SHP77 (cell line): ENCODE results near the gene KCNK4.

Experiments used
- DNase-seq, 2 experiments: peaks; one replicate each; lab custom pipeline; 2025; lab: John Stamatoyannopoulos, UW

Gene KCNK4

DNA sequence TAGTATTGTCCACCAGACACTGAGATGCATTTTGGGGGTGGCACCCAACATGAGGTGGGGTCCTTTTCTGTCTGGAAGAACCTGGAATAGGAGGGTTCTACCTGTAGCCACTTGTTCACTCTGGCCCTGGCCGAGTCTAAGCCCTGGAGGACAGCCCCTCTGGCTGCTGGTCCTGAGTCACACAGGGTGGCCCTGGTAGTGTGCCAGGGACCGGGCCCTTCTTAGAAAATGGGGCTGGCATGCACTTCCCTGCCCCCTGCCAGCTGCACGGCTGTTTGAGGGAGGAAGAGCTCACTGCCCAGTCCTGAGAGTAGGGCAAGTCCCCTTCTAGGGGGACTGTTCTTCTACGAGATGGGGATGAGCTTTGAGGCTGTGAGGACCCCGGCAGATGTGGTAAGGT lies 37.6 kb upstream of the KCNK4 start:
- no peak for DNase-seq

DNA sequence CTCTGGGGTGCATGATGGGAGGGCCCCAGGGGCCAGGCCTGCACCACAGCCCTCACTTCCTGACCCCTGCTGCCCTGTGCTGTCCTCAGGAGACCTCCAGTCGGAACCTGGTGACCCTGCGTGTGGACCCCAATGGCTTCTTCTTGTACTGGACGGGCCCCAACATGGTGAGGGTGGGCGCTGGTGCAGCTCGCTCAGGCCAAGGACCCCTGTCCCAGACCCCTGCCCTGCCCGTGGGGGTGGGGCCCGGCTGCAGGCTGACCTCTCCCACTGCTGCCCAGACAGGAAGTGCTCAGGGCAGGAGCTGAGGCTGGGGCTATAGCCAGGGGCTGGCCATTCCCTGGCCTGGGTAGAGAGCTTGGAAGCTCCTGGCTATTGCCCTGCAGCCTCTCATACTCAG lies 36.8 kb upstream of the KCNK4 start:
- no peak for DNase-seq

DNA sequence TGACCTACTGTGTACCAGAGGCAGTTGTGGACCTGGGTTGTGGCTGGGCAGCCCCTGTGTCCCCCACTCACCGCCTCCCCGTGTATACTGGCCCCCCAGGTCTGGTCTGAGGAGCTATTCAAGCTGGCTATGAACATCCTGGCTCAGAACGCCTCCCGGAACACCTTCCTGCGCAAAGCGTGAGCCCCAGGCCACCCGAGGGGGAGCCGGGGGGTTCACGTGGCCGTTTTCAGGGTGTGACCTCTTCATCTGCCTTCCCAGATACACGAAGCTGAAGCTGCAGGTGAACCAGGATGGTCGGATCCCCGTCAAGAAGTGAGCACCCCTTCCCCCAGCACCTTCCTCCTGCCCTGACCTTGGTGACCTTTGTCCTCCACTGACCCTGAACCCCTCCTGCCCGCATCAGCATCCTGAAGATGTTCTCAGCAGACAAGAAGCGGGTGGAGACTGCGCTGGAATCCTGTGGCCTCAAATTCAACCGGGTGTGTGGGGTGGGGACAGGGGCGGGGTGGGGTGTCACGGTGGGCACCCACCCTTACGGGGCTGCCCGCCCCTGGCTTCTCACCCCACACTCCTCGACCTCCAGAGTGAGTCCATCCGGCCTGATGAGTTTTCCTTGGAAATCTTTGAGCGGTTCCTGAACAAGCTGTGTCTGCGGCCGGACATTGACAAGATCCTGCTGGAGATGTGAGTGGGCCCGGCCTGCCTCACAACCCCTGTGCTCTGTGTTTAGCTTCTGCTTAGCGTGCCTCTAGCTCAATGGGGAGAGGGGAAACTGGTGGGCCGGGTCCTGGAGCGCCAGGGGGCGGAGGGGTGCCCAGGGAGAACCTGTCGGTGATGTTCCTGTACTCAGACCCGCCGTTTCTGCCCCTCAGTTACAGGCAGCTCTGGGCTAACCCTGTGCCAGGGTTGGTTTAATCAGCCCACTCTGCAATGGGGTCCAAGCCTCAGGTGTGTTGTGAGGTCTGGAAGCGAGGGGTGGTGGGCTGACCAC lies 35.7 kb upstream of the KCNK4 start:
- no peak for DNase-seq

DNA sequence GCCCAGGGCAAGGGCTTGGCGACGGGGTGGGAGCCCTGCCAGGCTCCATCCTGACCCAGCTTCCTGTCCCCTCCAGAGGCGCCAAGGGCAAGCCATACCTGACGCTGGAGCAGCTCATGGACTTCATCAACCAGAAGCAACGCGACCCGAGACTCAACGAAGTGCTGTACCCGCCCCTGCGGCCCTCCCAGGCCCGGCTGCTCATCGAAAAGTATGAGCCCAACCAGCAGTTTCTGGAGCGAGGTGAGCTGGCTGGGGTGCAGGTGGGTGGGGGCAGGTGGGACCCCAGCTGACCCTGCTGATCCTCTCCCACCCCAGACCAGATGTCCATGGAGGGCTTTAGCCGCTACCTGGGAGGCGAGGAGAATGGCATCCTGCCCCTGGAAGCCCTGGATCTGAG lies 34.8 kb upstream of the KCNK4 start:
- DNase-seq = no peak

DNA sequence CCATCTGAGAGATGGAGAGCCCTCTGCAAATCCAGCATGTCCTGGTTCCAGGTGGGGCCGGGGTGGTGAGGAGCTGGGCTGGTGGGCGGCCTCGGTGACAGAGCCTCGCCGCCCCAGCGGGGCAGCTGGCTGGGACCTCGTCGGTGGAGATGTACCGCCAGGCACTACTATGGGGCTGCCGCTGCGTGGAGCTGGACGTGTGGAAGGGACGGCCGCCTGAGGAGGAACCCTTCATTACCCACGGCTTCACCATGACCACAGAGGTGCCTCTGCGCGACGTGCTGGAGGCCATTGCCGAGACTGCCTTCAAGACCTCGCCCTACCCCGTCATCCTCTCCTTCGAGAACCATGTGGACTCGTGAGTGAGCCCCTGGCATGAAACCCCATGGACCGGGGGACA lies 32.7 kb upstream of the KCNK4 start:
- DNase-seq = no peak

DNA sequence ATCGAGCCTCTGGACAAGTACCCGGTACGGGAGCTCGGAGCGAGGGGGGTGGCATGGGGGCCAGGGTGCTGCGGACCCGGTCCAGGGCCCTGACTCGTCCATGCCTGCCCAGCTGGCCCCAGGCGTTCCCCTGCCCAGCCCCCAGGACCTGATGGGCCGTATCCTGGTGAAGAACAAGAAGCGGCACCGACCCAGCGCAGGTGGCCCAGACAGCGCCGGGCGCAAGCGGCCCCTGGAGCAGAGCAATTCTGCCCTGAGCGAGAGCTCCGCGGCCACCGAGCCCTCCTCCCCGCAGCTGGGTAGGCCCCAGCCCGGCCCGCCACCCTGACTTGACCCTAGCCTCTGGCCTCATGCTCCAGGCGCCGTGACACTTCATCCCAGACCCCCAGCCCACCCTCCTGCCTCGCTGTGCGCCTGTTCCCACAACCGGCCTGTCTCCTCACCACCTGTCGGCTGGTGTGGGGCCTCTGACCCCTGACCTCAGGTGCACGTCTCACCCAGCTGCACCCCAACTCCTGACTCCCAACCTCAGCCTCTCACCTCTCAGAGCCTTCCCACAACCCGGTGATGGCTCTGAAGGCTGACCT lies 32.1 kb upstream of the KCNK4 start:
- DNase-seq = no peak

DNA sequence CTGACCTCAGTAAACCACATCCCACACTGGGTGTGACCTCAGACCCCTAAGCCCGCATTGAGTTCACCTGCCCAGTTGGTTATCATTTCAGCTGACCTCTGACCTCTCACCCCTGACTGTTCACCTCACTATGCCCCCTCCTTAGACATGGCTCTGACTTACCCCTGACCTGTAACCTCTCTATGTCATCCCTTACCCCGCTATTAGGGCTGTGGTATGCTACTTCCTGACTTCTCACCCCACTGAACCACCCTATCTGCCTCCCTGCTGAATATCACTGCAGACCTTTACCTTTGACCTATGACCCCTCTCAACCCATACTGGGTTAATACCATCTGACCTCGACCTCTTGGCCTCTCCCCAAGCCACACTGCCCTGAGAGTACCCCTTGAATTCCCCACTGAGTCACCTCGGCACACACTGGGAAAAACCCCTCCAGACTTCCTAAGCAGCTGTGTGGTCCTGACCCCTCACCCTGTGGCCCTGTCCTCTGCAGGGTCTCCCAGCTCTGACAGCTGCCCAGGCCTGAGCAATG lies 31.5 kb upstream of the KCNK4 start:
- no peak for DNase-seq

DNA sequence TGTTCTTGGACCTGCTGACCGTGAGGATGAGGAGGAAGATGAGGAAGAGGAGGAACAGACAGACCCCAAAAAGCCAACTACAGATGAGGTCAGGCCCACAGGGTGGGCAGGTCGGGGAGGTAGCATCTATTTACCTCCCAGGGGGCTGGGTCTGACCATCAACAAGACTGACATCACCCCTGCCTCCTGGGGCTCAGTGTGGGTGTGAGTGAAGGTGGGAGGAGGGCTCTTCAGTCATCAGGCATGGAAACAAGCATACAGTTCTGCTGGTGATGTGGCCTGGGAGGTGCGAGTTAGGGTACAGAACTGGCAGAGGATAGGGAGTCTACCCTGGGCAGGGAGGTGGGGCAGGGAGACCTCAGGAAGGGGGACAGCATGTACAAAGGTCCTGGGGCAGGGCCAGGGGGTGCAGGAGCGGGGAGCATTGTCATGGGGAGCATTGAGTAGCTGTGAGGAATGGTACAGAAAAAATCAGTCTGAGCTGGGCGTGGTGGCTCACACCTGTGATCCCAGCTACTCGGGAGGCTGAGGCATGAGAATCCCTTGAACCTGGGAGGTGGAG lies 30.9 kb upstream of the KCNK4 start:
- no peak for DNase-seq

DNA sequence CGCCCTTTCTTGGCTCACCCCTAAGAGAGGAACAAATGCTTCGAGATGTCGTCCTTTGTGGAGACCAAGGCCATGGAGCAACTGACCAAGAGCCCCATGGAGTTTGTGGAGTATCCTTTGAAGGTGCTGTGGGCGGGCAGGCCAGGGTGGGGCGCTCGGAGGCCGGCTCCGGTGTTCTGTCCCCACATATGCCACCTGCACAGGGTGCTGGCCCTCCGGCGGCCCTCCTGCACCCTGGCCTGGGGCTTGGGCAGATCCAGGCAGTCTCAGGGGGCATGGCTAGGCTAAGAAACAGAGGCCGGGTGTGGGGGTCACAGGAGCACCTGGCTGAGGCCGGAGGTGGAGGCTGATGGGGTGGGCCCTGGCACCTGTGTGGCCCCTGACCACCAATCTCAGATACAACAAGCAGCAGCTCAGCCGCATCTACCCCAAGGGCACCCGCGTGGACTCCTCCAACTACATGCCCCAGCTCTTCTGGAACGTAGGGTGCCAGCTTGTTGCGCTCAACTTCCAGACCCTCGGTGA lies 29.5 kb upstream of the KCNK4 start:
- DNase-seq = no peak

DNA sequence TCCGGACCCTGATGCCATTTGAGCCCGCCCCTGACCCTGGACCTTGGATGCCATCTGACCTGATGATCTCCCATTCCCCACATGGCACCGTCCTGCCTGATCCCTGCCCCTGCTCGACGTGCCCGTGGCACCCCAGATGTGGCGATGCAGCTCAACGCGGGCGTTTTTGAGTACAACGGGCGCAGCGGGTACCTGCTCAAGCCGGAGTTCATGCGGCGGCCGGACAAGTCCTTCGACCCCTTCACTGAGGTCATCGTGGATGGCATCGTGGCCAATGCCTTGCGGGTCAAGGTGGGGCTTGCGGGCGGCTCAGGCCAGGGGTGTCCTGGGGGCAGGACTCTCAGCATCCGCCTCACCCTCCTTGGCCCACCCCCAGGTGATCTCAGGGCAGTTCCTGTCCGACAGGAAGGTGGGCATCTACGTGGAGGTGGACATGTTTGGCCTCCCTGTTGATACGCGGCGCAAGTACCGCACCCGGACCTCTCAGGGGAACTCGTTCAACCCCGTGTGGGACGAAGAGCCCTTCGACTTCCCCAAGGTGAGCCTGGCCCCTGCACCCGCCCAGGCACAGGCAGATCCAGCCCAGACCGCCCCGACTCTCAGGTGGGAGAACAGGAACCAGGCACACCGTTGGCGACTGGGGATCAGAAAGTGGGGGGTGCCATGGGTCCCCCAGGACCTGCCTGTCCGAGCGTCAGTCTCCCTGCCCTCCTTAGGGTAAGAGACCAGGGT lies 28.7 kb upstream of the KCNK4 start:
- DNase-seq = no peak

DNA sequence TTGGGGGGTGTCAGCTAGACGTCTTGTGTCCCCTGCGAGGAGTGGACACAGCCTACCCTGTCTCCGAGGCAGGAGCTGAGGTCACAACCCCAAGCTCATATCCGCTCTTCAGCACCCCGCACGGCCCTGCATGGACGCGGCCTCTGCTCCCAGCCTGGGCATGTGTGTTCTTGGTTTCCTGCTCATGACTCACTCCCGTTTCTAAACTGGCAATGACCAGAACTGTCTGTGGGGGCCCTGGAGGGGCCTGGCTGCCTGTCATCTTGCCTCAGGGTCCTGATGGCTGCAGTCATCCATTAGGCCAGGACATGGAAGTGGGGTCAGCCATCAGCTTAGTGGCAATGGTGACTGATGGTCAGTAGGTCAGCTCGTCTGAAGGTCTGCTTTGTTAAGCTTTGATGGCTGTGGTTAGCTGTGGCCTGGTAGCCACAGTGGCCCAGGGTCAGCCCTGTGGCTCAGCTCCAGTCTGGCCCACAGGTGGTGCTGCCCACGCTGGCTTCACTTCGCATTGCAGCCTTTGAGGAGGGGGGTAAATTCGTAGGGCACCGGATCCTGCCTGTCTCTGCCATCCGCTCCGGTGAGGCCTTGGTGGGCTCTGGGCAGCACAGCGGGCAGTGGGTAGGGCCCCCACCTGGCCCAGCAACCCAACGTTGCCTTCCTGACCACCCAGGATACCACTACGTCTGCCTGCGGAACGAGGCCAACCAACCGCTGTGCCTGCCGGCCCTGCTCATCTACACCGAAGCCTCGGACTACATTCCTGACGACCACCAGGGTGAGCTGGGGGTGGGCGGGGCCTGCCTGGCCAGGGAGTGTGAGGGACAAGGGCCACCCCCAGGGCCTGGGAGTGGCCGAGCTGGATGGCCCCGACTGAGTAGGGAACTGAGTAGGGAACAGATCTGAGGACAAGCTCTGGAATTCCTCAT lies 27.8 kb upstream of the KCNK4 start:
- no peak for DNase-seq

DNA sequence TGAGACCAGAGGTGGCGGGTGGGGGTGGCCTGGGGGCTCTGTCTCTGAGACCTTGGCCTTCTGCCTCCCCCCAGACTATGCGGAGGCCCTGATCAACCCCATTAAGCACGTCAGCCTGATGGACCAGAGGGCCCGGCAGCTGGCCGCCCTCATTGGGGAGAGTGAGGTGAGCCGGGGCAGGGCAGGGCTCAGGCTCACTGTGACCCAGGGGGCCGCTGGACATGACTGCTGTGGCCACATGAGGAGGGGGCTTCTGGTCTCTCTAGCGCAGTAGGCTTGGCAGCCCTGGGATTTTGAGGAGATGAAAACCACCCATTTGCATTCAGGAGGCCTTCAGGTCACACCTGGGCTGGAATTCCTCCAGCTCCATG lies 27.2 kb upstream of the KCNK4 start:
- no peak for DNase-seq

DNA sequence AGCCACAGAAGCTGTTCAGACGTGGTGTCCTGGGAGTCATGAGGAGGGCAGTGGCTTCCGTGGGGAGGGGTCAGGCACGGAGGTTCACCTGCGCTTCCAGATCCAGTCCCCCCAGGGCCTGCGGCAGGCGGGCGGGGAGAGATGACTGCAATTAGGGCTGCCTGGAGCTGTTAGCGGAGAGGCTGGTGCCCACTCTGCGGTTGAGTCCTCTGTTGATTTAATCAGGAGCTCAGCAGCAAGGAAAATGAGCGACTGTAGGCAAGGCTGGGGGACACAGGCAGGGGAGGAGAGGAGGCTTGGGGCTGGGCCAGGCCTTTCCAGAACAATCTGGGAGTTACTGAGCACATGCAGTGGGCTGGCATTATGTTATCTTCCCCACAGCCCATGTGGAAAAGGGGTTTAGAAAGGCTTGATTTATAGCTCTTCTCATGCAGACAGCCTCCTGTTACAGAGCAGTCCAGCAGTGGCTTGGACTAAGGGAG lies 26.7 kb upstream of the KCNK4 start:
- DNase-seq = no peak

DNA sequence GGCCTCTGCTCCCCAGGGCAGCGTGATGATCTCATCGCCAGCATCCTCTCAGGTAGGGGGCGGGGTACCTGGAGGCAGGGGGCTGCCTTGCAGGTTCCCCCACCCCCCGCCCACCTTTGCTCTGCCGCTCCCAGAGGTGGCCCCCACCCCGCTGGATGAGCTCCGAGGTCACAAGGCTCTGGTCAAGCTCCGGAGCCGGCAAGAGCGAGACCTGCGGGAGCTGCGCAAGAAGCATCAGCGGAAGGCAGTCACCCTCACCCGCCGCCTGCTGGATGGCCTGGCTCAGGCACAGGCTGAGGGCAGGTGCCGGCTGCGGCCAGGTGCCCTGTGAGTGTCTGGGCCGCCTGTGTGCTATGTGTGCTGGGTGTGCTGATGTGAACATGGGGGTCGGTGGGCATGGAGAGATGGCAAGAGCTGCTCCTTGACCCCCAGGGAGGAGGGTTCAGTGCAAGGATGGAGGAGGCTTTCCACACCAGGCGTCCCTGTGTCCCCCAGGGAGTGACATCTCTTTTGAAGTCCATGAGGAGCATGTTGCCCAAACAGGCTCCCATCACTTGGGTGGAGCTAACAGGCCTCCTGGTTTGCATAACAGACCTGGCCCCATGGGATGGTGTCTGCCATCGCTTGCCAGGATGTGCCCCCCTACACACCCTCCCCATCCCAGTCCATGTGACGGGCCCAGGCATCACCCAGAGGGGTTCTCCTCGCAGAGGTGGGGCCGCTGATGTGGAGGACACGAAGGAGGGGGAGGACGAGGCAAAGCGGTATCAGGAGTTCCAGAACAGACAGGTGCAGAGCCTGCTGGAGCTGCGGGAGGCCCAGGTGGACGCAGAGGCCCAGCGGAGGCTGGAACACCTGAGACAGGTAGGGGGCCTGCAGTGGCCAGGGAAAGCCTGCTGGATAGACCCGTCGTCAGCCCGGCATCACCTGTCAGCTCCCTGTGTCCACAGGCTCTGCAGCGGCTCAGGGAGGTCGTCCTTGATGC lies 25.6 kb upstream of the KCNK4 start:
- DNase-seq = no peak

DNA sequence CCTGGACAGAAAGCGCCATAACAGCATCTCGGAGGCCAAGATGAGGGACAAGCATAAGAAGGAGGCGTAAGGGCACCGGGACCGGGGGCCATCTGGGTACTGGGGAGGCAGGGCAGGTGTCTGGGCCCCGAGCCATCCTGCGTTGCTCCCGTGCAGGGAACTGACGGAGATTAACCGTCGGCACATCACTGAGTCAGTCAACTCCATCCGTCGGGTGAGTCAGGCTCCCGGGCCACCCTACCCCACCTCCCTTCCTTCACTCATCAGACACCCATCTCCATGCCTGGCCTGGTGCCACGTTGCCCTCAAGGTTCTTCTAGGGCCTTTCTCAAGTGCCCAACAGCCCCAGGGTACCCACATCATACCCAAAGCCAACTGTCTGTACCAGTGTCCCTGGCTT lies 24.8 kb upstream of the KCNK4 start:
- DNase-seq = no peak

DNA sequence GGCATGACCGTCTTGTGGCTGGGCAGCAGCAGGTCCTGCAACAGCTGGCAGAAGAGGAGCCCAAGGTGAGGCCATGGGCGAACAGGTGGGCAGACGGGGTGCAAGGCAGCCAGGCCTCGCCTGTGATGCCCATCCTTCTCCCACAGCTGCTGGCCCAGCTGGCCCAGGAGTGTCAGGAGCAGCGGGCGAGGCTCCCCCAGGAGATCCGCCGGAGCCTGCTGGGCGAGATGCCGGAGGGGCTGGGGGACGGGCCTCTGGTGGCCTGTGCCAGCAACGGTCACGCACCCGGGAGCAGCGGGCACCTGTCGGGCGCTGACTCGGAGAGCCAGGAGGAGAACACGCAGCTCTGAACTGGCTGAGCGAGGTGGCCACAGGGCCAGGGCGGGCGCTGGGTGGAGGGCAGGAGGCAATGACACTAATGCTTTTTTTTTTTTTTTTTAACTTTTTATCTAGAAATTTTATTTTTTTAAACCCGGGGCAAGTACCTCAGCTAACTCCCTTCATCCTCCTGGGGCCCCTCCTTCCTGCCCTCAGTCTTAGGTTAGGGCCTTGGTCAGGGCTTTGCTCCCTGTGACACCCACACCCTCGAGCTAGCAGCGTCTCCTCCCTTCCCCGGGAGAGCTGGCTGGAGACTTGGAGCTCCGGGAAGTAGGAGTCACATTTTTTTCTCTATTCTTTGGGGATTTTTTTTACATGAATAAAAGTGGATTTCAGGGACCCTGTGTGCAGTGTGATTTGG lies 23.7 kb upstream of the KCNK4 start:
- DNase-seq = no peak

DNA sequence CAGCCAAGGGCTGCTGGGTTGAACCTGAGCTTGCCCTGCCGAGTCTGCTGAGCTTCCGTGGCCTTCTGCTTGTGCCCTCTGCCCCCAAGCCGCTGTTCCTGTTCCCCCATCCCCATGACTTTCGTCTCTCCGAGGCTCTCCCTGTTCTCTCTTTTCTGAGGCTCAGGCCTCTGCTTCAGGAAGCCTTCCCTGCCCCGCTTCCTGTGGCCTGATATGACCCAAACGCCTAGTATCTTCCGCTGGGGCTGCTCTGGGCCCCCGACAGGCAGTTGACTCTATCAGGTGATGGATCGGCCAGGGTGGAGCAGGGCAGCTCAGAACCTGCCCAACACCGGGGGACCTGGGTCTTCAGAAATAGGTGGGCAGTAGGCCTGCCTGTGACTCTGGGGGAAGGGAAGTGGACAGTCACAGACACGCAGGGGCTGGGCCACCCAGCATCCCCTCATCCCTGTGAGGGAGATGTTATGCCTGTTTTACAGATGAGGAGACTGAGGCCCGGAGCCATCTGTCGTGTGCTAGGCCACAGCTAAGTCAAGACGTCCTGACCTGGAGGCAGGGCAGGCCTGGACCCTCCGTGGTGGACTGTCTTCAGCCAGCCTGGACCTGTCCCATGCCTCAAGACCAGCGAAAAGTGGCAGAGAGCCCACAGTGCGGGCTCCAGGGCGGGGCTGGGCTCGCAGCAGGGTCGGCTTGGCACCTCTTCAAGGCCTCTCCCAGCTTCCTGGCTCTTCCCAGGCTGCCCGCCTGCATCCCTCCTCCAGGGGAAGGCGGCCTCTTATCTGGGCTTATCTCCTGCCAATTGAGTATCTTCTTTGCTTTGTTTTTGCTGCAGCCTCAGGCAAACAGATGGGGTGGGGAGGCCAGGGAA lies 22.8 kb upstream of the KCNK4 start:
- no peak for DNase-seq
